HL-60 (cell line): ENCODE measurements around the gene PPP1R3E.

Source experiments
- DNase-seq, 2 experiments: peaks; one replicate each; pipeline ENCODE4 v3.0.0-alpha.2; 2010 to 2020; ENCODE audit warnings: low read depth in 1 of 2, low spot score in 1 of 2
- H3K27ac ChIP-seq: fragments of 250-450 bp; sonication (Bioruptor Pico); replicated peaks from 2 replicates; pipeline ENCODE4 v1.5.1; 2020; ENCODE audit warnings: mild to moderate bottlenecking, moderate library complexity
- H3K27me3 ChIP-seq: fragments of 250-450 bp; sonication (Bioruptor Pico); 2 replicates; pipeline ENCODE4 v1.5.1; 2021; ENCODE audit warnings: mild to moderate bottlenecking, moderate library complexity; ENCODE audit not compliant: insufficient read depth, poor library complexity, severe bottlenecking
- H3K4me3 ChIP-seq: replicated peaks from 2 replicates; pipeline ENCODE4 v1.5.1; 2011; ENCODE audit warnings: mild to moderate bottlenecking, control low read depth, low read length; ENCODE audit not compliant: insufficient read depth
- CTCF ChIP-seq: IDR thresholded peaks from one replicate; pipeline ENCODE4 v1.5.1; 2011; ENCODE audit warnings: low read length, control low read depth, inconsistent platforms; ENCODE audit not compliant: insufficient read depth
- GABPA ChIP-seq: IDR thresholded peaks from 2 replicates; pipeline ENCODE4 v1.6.1; 2012; ENCODE audit warnings: low read depth
- POLR2AphosphoS5 ChIP-seq: IDR thresholded peaks from 2 replicates; pipeline ENCODE4 v1.6.1; 2012; ENCODE audit warnings: low read depth
- REST ChIP-seq: IDR thresholded peaks from 2 replicates; pipeline ENCODE4 v1.6.1; 2012; ENCODE audit warnings: low read depth; ENCODE audit not compliant: insufficient replicate concordance
- SPI1 ChIP-seq: IDR thresholded peaks from 2 replicates; pipeline ENCODE4 v1.6.1; 2012; ENCODE audit warnings: low read depth, mild to moderate bottlenecking, borderline replicate concordance

PPP1R3E gene

GRCh38 chr14:23345987-23346692, 43.5 kb upstream of the PPP1R3E start:
- TF ChIP-seq POLR2AphosphoS5 (no peak), GABPA (no peak), CTCF (no peak), SPI1 (no peak), REST (no peak)
- no peak for DNase-seq
- Histone ChIP-seq H3K27ac (no peak overlapping the region), H3K27me3 (peaks cover 4% of the 10 kb centered on the region), H3K4me3 (no peak overlapping the region)

- Histone ChIP-seq H3K27me3 (no peaks in the 10 kb centered on the region), H3K27ac (no peak overlapping the region), H3K4me3 (no peak overlapping the region)
- no peak for DNase-seq
- TF ChIP-seq CTCF (no peak), POLR2AphosphoS5 (no peak), SPI1 (no peak)
Measured at GRCh38 chr14:23344481-23344880, 41.8 kb upstream of the PPP1R3E start.

- DNase-seq = no peak
- no peak overlapping the region for H3K4me3 ChIP-seq
- no peaks in the 10 kb centered on the region for H3K27me3 ChIP-seq
- no peak overlapping the region for H3K27ac ChIP-seq
- no peak for TF ChIP-seq REST
- no peak for TF ChIP-seq SPI1
- TF ChIP-seq POLR2AphosphoS5 = no peak
- TF ChIP-seq GABPA = no peak
- no peak for TF ChIP-seq CTCF
Measured at GRCh38 chr14:23339506-23340268, 37.0 kb upstream of the PPP1R3E start.
